GM21390 (cell line): ENCODE results near the gene CHN2.

Experiments
- ATAC-seq: cut with Tn5 transposase; IDR thresholded peaks from one replicate; pipeline ENCODE4 v1.9.1; 2021; ENCODE audit not compliant: unreplicated experiment

The CHN2 gene

DNA sequence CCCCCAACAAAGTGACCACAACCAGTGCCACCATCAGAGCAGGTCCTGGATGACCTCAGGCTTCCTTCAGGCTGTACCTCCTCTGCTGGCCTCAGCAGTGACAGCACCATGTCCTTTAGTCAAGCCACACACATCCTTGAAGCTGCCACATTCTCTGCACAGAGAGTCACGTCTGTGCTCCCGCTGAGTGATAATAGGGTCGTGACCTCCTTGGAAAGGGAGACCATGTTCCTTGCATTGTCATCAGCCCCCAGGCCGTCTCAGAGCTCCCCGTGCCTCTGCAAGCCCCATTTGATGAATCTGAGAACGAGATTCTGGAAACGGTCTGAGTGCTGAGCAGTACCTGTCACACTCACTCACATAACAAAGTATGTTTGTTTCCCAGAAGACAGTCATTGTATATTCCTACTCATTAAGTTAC is 262.6 kb downstream of the CHN2 start:
- ATAC-seq: no peak

DNA sequence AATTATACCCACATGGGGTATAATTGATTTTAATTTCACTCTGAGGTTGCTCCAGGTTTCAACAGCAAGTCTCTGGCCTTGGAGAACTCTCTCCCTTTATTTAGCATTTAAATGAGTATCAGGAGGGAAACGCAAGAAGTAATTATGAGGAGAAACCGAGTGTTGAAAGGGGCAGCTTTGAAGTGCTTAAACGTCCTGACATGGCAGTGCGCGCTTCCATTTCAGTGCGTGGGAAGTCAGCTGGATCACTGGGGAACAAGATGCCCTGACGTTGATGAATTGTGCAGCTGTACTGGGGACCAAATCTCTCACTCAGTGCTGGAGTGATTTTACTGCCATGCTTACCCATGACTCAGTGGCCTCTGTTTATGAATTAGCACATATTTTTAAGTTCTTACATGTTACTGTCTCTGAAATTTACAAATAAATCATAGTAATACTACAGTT is 263.0 kb downstream of the CHN2 start:
- ATAC-seq: no peak

DNA sequence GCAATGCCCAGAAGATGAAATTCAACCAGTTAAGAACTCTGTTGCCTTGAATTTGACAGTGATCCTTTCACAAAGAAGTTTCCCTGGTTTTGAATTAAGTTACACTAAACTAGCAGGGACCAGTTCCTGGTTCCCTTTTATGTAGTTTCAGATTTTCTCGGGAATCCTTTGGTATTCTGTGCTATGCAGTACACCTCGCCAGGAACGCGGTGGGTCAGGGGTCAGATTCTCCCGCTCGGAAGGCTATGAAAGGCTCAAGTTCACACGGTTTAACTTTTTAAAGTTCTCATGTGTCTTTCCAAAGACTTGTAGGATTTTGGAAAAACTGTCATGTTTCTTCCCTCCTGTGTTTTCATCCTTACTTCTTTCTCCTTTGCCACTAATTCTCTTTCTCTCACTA is 264.4 kb downstream of the CHN2 start:
- ATAC-seq: no peak

DNA sequence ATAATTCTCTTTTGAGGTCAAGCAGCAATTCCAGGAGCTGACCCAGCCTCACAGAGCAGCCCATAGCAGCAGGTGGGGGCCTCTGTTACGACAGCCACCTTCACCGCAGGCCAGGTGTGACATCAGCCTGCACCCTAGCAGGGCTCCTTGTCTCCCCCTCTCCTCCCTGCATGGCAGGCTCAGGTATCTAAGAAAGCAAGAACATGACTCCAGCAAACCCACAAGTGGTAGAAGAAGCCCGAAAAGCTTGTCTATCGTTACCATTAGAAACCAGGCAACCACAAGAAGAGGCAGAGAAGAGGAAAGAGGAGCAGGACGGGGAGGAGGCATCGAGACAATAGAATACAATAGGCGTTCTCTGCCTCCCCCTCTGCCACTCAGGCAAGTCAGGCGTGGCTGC is 265.0 kb downstream of the CHN2 start:
- no peak for ATAC-seq

DNA sequence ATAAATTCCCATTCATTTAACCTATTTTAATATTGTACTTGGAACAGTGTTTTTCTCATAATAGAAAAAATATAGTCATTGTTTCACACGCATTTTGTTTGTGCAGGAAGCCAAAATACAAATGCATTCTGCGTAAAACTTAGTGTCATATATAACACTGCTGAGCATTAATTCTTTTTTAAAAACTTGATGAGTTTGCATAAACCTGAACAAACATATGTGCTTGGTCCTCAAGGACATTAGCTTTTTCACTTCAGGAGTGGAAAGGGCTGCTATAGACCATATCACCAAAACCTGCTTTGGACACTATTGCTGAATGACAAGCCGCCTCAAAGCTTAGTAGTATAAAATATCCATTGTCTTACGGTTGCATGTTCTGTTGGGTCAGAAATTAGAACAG is 267.4 kb downstream of the CHN2 start:
- no peak for ATAC-seq

DNA sequence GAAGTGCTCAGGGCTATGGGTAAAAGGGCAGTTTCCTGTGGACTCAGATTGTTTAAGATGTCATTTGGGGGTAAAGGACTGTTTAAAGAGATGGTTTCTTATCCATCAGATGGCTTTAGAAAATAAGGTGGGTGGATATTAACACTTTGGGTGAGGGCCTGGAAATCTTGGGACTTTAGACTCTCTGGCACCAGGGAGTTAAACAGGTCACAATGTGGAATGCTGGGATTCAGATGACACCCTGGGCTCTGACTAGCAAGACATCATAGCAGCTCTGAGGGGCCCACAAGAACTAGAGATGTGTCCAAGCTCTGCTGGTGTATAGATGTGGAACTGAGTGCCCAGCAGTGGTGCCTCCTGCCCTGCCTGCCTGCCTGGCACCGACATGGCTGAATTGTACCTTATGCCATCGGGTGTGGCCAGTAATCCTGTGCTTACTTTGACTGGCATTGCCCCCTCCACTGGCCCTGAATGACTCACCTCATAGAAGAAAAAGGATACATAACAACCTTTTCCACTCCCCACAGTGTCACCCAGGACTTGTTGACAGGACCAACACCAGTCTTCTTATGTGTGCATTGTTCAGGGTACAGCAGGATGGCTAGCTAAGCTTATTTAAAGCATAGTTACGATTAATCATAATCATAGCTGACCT is 269.1 kb downstream of the CHN2 start:
- no peak for ATAC-seq

DNA sequence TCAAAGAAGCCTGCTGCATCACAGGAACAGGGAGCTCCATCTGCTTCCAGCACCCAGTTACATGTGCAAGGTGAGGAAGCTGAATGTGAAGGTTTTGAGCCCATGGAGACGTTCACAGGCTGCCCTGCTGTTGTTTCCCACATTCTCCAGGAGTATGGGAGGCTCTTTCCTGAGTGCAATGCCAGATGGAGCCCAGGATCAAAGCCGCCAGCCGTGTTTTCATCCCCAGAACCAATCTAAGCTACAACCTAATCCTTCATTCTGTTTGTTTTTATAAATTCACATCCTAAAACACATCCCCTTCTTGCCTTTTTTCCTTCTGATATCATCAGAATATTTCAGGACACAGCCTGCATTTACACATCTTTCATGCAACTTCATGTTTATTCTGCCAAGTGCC is 270.2 kb downstream of the CHN2 start:
- no peak for ATAC-seq

DNA sequence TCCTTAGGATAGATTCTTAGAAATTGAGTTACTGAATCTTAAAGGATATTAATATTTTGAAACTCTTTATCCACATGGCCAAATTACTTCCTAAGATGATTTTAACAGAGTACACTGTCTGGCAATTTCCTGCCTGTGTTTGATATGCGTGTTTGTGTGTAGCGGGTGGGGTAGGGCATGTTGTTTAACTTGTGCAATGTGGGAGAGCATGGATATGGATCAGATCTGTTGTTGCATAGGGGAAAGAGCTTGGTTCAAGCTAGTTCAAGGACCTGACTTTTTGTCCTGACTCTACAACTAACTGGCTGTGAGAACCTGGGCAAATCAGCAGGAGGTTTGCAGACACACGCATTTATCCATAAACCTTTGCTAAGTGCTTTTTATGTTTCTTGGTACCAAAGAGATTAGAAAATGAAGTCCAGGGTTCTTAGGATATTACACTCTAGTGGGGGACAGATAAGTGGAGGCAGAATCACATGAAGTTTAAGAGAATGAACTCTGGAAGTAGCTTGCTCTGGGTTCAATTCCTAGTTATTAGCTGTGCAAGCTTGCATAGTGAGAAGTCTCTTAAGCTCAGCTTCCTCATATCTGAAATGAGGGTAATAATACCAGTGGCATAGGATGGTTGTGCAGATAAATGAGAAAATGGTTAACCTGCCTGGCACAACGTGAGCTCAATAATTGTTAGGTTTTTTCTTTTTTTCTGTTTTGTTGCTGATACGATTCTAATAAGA is 272.8 kb downstream of the CHN2 start:
- no peak for ATAC-seq

DNA sequence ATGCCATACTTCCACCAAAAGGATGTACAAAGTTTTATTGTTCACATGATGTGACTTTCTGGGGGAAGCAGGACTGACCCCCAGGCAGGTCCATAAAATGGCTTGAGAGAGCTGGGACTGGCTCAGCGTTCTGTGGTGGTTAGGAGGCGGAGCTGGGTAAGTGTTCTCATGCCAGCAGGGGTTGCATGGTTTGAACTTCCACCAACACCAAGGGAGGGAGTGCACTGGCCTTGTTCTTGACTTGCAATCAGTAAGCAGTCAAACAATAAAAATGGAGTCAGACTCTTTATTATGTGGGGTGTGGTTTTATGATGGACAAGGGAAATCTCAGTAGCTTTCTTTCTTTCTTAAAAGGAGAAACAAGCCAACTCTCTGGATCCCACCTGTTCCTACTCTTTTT is 273.6 kb downstream of the CHN2 start:
- ATAC-seq: no peak

DNA sequence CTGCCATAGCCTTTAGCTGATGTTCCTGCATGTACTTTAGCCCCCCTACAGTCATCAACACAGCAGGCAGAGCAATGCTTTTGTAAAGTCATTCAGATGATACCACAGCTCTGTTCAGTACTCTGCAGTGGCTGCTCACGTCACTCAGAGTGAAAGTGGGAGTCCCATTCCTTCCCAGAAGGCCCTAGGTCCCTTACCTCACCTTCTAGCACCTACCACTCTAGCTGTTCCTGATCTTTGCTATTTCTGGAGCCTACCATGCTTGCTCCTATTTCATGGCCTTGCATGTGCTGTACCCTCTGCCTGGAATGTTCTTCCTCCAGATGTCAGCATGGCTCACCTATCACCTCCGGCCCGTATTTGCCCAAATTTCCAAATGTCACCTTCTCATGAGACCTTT is 274.7 kb downstream of the CHN2 start:
- ATAC-seq: no peak

DNA sequence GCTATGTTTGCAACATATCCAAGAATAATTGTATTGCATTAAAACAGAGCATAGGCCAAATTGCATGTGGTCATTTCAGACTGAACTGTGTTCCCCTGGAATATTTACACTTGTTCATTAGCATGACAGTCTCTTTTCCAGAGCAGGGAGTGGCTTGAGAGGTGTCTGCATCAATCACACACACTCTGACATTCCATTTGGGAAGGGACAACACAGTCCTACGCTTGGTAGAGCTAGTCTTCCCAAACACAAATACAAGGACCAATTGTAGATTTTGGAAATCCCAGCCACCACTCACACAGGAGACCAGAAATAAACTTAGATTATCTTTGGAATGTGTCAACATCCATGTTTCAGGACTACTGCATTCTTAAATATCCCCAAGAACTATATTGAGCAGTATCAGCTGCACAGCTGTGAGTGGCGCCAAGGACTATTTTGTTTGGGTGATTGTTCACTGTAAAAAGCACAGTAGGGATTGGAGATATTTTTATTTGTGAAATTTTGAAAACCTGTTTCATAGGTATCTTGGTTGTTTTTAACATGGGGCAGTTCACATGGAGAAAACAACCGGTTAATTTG is 275.5 kb downstream of the CHN2 start:
- ATAC-seq: no peak

DNA sequence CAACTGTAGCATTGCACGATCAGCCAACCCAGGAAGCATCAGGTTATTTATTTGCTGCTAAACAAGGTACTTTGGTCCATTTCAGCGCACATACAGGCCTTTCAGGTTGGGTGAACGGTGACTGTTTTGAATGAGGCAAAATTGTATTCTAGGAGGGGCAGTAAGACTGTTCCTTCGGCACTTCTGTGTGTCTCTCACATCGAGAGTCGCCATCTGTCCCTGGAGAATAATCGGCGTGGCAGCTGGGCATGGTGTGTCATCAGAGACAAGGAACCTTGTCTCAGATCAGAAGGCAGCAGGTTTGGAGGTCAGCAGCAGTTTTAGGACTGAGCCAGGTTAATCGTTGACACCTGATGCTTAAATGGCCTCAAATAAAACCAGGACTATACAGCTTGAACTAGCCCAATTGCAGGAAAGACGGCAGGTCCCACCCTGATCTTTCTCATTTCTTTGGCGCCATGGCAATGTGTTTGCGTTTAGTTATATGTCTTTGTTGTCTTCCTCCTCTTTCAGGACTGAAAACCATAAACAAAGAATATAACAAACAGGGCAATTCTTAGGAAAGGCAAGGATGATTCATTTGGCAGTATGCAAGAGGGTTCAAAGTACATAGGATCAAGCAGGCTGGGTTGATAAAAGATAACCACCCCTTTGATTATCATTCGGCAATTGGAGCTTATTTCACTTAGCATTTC is 277.0 kb downstream of the CHN2 start:
- ATAC-seq: no peak

DNA sequence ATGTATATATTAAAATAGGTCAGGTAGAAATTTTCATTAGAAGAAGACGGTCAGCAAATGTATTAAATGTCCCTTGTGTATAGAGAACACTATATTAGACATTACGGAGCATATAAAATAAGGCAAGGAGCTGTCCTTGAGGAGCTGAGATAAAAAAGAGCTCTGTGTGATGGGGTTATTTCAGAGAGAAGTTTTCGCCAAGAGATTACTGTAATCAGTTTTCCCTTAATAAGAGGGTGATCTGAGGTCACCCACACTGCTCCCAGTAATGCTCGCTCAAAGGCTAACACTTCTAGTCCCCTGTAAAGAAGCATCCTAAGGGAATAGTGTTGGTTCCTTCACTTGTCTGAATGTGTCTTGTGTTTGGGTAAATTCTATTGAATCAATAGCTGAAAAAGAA is 282.3 kb downstream of the CHN2 start:
- no peak for ATAC-seq

DNA sequence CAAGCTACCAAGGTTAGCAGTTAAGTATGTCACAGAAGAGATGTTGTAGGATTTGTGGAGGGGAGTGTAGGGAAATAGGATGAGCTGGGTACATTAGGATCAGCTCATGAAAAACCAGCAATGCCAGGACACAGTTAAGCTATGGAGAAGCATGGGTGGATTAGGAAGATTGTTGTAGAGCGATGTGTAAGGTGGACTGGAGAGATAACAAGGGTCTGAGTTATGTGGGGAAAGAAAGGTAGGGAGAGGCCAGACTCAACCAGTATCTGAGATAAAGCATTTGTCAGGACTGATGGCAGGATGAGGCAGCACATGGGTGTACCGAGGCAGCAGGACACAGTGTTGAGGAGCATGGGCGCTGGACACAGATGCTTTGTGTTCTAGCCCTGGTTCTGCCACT is 283.7 kb downstream of the CHN2 start:
- no peak for ATAC-seq

DNA sequence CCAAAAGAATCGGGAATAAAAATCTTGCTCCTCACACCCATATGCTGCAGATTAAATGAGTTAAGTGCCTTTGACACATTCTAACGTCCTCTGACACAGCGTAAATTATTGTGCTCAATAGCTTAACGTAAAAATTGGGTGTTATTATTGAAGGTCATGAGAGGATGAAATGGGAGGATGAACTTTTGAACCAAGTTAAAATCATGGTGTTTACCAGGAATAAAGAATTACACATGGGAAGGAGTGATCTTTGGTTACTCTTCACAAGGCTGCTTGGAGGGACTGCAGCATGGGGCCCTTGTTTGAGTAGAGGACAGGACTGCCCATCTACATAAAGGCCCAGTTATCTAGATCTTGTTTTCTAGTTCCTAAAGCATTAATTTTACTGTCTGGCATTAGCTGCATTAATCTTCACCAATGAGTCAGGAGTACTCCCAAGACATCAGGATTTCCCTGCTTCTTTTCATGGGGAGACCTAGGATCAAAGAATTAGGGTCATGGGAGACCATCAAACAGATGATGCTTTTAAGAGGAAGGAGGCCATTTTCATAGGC is 284.2 kb downstream of the CHN2 start:
- ATAC-seq: no peak

DNA sequence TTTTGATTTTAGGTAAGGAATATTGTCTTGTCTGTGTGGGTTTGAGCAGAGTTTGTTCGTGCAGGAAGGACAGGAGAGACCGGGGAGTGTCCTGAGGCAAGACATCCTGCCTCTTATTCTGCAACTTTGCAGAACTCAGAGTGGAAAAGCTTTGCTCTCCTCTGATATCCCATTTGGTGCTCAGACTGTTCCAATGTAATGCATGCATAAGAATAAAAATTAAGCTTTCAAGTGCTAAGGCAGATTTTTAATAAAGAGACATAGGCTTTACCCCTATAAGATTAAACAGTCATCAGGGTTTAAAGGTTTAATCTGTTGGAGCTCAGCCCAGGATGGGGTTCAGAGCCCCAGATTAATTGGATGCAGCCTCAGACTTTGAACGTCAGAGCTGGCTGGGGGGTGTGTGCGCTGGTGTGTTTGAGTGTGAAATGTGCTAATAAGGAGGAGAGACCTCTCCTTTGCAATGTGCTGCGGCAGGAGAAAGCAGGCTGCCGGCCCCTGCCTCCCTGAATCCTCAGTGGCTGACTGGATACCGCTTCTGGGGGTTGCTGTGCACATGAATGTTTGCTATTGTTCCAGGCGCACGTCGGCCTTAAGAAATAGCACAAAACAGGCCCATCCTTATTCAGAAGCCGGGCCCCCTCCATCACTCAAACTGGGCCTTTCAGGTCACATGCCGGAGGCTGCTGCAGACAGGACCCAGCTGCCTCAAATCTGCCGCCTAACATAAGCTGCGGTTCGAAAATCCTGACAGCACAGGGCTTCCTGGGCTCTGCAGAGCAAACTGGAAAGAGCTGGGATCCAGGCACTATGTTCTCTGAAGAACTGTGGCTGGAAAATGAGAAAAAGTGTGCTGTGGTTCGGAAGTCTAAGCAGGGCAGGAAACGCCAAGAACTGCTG is 285.0 kb downstream of the CHN2 start:
- ATAC-seq: no peak

DNA sequence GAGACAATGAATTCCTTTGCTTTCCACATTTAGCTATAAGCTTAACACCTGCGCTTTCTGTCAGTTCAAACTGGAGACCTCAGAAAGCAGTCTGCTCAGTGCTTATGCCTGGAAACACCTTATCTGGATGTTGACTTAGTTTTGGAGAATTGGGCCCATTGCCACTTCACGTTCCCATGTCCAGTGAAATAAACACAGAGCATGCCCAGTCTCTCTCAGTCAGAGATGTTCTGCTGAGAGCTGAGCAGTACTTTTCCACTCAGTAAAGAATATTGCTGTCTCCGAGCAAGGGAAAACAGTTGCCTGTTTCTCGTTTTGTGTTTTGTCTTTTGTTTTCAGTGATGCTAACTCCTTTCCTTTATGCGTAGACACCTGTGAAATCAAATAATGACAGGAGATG is 285.9 kb downstream of the CHN2 start:
- no peak for ATAC-seq

DNA sequence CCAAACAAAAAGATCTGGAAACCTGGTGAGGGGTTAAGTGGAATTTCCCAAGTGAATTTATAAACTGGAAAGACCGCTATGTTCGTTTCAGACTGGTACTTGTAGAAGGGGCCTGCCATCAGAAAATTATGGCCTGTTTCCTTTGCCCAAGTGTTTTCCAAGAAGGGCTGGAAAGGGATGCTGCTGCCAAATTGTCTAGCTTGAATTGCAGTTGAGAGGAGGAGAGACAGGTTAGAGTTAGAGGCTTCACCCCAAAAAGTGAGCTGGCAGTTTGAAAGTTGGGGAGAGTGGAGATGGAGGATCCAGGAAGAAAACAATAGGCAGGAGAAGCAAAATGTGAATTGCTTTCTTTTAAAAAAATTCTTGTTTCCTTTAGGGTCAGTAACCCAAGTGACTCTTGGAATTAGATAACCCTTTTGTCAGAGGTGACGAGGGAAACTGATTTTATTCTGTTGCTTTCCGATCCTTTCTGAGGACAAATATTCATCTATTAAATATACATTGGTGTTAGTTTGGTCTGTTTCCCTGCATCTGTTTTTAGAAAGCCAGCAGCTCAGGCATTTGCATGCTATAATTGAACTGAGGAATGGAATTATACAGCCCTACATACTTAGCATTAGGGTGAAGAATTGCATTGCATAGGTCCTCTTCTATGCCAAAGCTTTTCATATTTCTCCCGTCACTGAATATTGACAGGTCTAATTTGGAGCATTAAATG is 286.5 kb downstream of the CHN2 start:
- no peak for ATAC-seq

DNA sequence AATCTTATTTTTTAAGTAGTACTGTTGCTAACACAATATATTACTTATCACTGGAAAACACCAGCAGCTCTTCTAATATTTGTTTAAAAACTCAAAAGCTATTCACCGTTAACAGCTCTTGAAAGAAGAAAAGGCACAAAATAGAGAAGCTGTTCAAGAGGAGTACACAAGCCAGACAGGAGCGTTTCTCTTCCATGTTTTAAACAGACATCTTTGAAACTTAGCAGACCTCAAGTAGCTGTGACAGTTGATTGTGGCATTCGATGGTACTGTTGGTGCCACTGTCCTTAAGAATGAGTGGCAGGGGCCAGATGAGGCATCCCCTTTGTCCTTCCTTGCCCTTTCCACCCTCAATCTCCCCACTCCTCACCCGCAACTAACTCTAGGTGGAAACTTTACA is 287.5 kb downstream of the CHN2 start:
- no peak for ATAC-seq
